GM23338 (cell line): ENCODE data around the gene AOPEP. TPM values are rescaled to one million over a fixed set of nuclear protein-coding genes. Genes with fewer than 3 reads are reported as not detected.

Experiments used
- ATAC-seq: fragments of 200-7000 bp; cut with Tn5 transposase; 3 replicates; pipeline ENCODE4 v1.9.1; 2020
- DNase-seq: peaks from one replicate; pipeline ENCODE4 v3.0.0-alpha.2; 2015; ENCODE audit warnings: low spot score
- H2AFZ ChIP-seq: fragments of 200-600 bp; sonication (generic); 2 replicates; pipeline ENCODE4 v1.8.0; 2016; ENCODE audit warnings: antibody characterized with exemption, mild to moderate bottlenecking, moderate library complexity
- H3F3A ChIP-seq: fragments of 200-600 bp; sonication (generic); replicated peaks from 2 replicates; pipeline ENCODE4 v1.8.0; 2017; ENCODE audit warnings: antibody characterized with exemption, mixed run types, low read depth
- H3K27ac ChIP-seq: fragments of 200-600 bp; sonication (generic); 2 replicates; pipeline ENCODE4 v1.6.1; 2016; ENCODE audit warnings: low read depth
- H3K27me3 ChIP-seq: fragments of 200-600 bp; sonication (generic); 2 replicates; pipeline ENCODE4 v1.8.0; 2016; ENCODE audit warnings: mild to moderate bottlenecking, mixed run types, moderate library complexity; ENCODE audit not compliant: insufficient read depth
- H3K36me3 ChIP-seq: fragments of 200-600 bp; sonication (generic); 2 replicates; pipeline ENCODE4 v1.8.0; 2016; ENCODE audit warnings: mild to moderate bottlenecking; ENCODE audit not compliant: insufficient read depth
- H3K4me1 ChIP-seq: fragments of 200-600 bp; sonication (generic); 2 replicates; pipeline ENCODE4 v1.8.0; 2016; ENCODE audit warnings: mild to moderate bottlenecking, moderate library complexity; ENCODE audit not compliant: insufficient read depth
- H3K4me2 ChIP-seq: fragments of 200-600 bp; sonication (generic); 2 replicates; pipeline ENCODE4 v1.7.1; 2017; ENCODE audit warnings: mixed run types
- H3K4me3 ChIP-seq: fragments of 200-600 bp; sonication (generic); 2 replicates; pipeline ENCODE4 v1.6.1; 2016; ENCODE audit warnings: mixed run types
- H3K79me2 ChIP-seq: fragments of 200-600 bp; sonication (generic); replicated peaks from 2 replicates; pipeline ENCODE4 v1.8.0; 2017; ENCODE audit warnings: mild to moderate bottlenecking; ENCODE audit not compliant: insufficient read depth
- H3K9me2 ChIP-seq: fragments of 200-600 bp; sonication (generic); 2 replicates; pipeline ENCODE4 v1.8.0; 2017; ENCODE audit not compliant: insufficient read depth
- H4K20me1 ChIP-seq: fragments of 200-600 bp; sonication (generic); replicated peaks from 2 replicates; pipeline ENCODE4 v1.8.0; 2017; ENCODE audit warnings: mild to moderate bottlenecking; ENCODE audit not compliant: insufficient read depth
- H3K27ac Mint-ChIP-seq: 2 replicates; pipeline ENCODE4 v1.8.0; 2020; ENCODE audit warnings: inconsistent platforms, mild to moderate bottlenecking, moderate library complexity, mixed read lengths
- H3K27me3 Mint-ChIP-seq: 3 replicates; pipeline ENCODE4 v1.8.0; 2022; ENCODE audit warnings: low read depth, mild to moderate bottlenecking, moderate library complexity, mixed read lengths, inconsistent platforms; ENCODE audit not compliant: insufficient read depth, poor library complexity
- H3K36me3 Mint-ChIP-seq: 3 replicates; pipeline ENCODE4 v1.8.0; 2021; ENCODE audit warnings: low read depth, mild to moderate bottlenecking, inconsistent platforms, moderate library complexity, mixed read lengths
- H3K4me1 Mint-ChIP-seq: 3 replicates; pipeline ENCODE4 v1.8.0; 2020; ENCODE audit warnings: mild to moderate bottlenecking, inconsistent platforms, mixed read lengths
- H3K4me3 Mint-ChIP-seq: 3 replicates; pipeline ENCODE4 v1.8.0; 2021; ENCODE audit warnings: moderate library complexity, mild to moderate bottlenecking, inconsistent platforms, mixed read lengths
- H3K9me3 Mint-ChIP-seq: 3 replicates; pipeline ENCODE4 v1.8.0; 2020; ENCODE audit warnings: moderate library complexity, mild to moderate bottlenecking, inconsistent platforms, mixed read lengths
- CREB1 ChIP-seq: fragments of 250-450 bp; sonication (Bioruptor Pico); IDR thresholded peaks from 2 replicates; pipeline ENCODE4 v1.5.0; 2020; ENCODE audit warnings: low read depth, mild to moderate bottlenecking, moderate library complexity
- CTCF ChIP-seq, 2 experiments: fragments of 200-600 bp in 1 of 2; sonication (generic) in 1 of 2; conservative IDR thresholded peaks; 2 replicates each; pipeline versions ENCODE4 v1.5.1 to v1.6.1; 2016 to 2017; ENCODE audit warnings: antibody characterized with exemption in 2 of 2, low read depth in 2 of 2, mild to moderate bottlenecking in 2 of 2, moderate library complexity in 1 of 2
- JUNB ChIP-seq: IDR thresholded peaks from one replicate; pipeline ENCODE4 v1.6.1; 2016; ENCODE audit warnings: antibody characterized with exemption; ENCODE audit not compliant: unreplicated experiment
- NANOG ChIP-seq: IDR thresholded peaks from 2 replicates; pipeline ENCODE4 v1.6.1; 2016; ENCODE audit warnings: antibody characterized with exemption, borderline replicate concordance
- POLR2AphosphoS5 ChIP-seq: IDR thresholded peaks from 2 replicates; pipeline ENCODE4 v1.6.1; 2016; ENCODE audit warnings: antibody characterized with exemption, low read depth
- REST ChIP-seq: IDR thresholded peaks from one replicate; pipeline ENCODE4 v1.6.1; 2018; ENCODE audit warnings: antibody characterized with exemption; ENCODE audit not compliant: unreplicated experiment
- STAT1 ChIP-seq: IDR thresholded peaks from one replicate; pipeline ENCODE4 v1.6.1; 2016; ENCODE audit warnings: antibody characterized with exemption; ENCODE audit not compliant: unreplicated experiment
- ZNF114 ChIP-seq: fragments of 250-450 bp; sonication (Bioruptor Pico); IDR thresholded peaks from 2 replicates; pipeline ENCODE4 v1.5.0; 2020; ENCODE audit warnings: mild to moderate bottlenecking, moderate library complexity
- ZNF331 ChIP-seq: fragments of 250-450 bp; sonication (Bioruptor Pico); IDR thresholded peaks from 2 replicates; pipeline ENCODE4 v1.5.0; 2020; ENCODE audit warnings: low read depth, mild to moderate bottlenecking, moderate library complexity
- ZNF462 ChIP-seq: fragments of 250-450 bp; sonication (Bioruptor Pico); IDR thresholded peaks from 2 replicates; pipeline ENCODE4 v1.5.0; 2020; ENCODE audit warnings: mild to moderate bottlenecking, moderate library complexity
- polyA plus RNA-seq: library from polyadenylated mRNA; unstranded; fragments of >200 nt; fragmentation: Nextera tagmentation; extraction: Ambion mirVana; gene quantifications from 2 replicates; pipeline ENCODE4 v1.2.1, GENCODE V29; 2016
- total RNA-seq: library from RNA; depleted of rRNA; stranded (reverse); fragments of >200 nt; shearing (Covaris generic); gene quantifications from 2 replicates; pipeline ENCODE4 v1.2.3, GENCODE V29; 2014

AOPEP gene
- total and polyA plus RNA-seq, 2 experiments from 2014 or later = 7.0 to 16.5 TPM

- TF ChIP-seq CTCF (conservative IDR thresholded peaks at IDR 0.05; ENCODE audit: low read depth in 2 of 2) (peak; percentile 75 to 96), NANOG (no peak), ZNF114 (CRISPR knock-in tag) (no peak), CREB1 (CRISPR knock-in tag) (no peak)
Measured at GRCh38 chr9:95131023-95131943, 404.8 kb downstream of the AOPEP start (continued).

GRCh38 chr9:95132366-95133324, 406.1 kb downstream of the AOPEP start:
- H3K9me2 ChIP-seq = no peaks in the 10 kb centered on the region
- no peak overlapping the region for H3K4me3 ChIP-seq
- H3K36me3 ChIP-seq = no peaks in the 10 kb centered on the region
- no peaks in the 10 kb centered on the region; the same call in 2 of the 3 replicates for H3K9me3 Mint-ChIP-seq
- no peak overlapping the region for H2AFZ ChIP-seq
- peak overlapping the region; percentile 21; the same call in 1 of the 2 replicates for H3K27ac Mint-ChIP-seq
- H3K4me2 ChIP-seq = 0 out of 2 replicates have a peak overlapping the region, but pooled peaks have one; percentile 52
- peaks cover 3% of the 10 kb centered on the region for H3K27me3 Mint-ChIP-seq
- no peak overlapping the region for H3K4me3 Mint-ChIP-seq
- no peak overlapping the region for H3K27ac ChIP-seq
- H3K4me1 ChIP-seq = peaks cover 42% of the 10 kb centered on the region
- no peaks in the 10 kb centered on the region for H3F3A ChIP-seq
- H3K27me3 ChIP-seq = no peaks in the 10 kb centered on the region
- ATAC-seq (no peak), DNase-seq (no peak)
- no peaks in the 10 kb centered on the region for H3K36me3 Mint-ChIP-seq
- no peaks in the 10 kb centered on the region for H3K79me2 ChIP-seq
- H3K4me1 Mint-ChIP-seq = peaks cover 69% of the 10 kb centered on the region
- H4K20me1 ChIP-seq = no peaks in the 10 kb centered on the region
- TF ChIP-seq JUNB (no peak), POLR2AphosphoS5 (no peak), CREB1 (CRISPR knock-in tag) (no peak), ZNF462 (CRISPR knock-in tag) (no peak), ZNF331 (CRISPR knock-in tag) (no peak), REST (no peak), STAT1 (no peak)
